Measurements from ENCODE around the gene ZNF324. TPM values are rescaled to one million over a fixed set of nuclear protein-coding genes. Genes with fewer than 3 reads are reported as not detected.
"Not testable (repeated sequence)": the region's sequence is repeated elsewhere in the genome, so short reads cannot be mapped to it uniquely, and the experiment has no call there.

Gene ZNF324
- total RNA-seq, 1 donor from 2014 or later, result 14.7 TPM

DNA sequence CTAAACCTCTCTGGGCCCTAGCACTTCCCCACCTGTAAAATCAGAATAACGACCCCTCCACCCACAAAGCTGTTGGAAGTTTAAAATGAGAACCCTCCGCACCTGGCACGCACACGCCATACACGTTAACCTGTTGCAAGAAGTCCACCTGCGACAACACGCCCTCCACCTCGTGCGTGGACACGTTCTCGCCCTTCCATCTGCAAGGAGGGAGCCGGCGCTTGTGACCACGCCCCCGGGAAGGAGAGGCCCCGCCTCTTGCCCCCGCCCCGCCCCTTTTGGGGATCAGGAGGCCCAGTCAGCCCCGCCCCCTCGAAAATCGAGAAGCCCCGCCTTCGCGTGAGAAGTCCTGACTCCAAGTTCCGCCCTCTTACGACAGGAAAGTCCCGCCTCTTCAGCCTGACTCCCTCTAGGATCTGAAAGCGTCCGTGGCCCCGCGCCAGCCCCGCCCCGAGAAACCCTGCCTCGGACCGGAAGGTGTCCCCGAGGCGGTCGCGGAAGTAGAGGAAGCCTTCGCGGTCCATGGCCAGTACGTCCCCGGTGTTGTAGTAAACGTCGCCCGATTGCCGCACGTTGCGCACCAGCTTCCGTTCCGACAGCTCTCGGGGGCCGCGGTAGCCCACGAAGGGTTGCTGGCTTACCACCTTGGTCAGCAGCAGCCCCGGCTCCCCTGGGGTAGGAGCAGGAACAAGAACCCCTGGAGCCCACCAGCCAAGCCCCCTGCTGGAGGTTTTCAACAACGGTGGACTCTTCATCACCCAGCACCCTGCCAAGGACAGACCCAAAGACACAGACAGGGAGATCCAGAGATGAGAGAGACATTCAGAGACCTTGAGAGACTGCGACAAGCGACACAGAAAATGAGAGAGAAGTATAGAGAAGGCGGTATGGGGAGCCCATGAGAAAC, 32.4 kb downstream of the ZNF324 start:
- Mint-ChIP-seq H3K36me3 (ENCODE audit: low read depth) (no peaks in the 10 kb centered on the region), H3K27me3 (no peaks in the 10 kb centered on the region), H3K4me1 (peaks cover 25% of the 10 kb centered on the region), H3K9me3 (peaks cover 10% of the 10 kb centered on the region), H3K4me3 (peak overlapping the region; percentile 96), H3K27ac (peak overlapping the region; percentile 99)
- intact Hi-C loops (cut with micrococcal nuclease), result loop anchor here (1.0 kb wide), 5 partner anchors 10 to 59 kb away; partner anchors contain the start of genes TRIM28, ZNF132 and ZNF446
- peak; percentile 99 for DNase-seq

DNA sequence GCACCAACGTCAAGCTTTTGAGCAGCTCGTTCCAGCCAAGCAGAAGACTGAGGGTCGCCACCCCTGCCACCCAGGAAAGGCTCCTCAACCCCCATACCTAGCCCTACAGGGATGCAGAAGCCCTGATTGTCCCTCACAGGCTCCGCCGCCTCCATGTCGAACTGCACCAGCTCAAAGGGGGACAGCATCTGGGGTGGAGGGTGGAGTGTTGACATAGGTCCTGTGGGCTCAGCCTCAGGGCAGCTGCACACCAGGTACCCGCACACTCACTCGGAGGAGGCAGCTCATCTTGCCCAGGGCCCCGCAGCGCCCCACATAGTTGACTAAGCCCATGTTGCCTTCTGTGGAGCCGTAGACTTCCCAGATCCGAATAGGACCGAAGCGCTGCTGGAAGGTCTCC, 33.4 kb downstream of the ZNF324 start:
- H3K9me3 Mint-ChIP-seq, result peaks cover 10% of the 10 kb centered on the region
- H3K36me3 Mint-ChIP-seq (ENCODE audit: low read depth), result no peaks in the 10 kb centered on the region
- DNase-seq, result no peak
- no peak overlapping the region for H3K27ac Mint-ChIP-seq
- peaks cover 25% of the 10 kb centered on the region for H3K4me1 Mint-ChIP-seq
- intact Hi-C loops (cut with micrococcal nuclease), result no loop called here
- peak overlapping the region; percentile 10 for H3K4me3 Mint-ChIP-seq
- H3K27me3 Mint-ChIP-seq, result no peaks in the 10 kb centered on the region

DNA sequence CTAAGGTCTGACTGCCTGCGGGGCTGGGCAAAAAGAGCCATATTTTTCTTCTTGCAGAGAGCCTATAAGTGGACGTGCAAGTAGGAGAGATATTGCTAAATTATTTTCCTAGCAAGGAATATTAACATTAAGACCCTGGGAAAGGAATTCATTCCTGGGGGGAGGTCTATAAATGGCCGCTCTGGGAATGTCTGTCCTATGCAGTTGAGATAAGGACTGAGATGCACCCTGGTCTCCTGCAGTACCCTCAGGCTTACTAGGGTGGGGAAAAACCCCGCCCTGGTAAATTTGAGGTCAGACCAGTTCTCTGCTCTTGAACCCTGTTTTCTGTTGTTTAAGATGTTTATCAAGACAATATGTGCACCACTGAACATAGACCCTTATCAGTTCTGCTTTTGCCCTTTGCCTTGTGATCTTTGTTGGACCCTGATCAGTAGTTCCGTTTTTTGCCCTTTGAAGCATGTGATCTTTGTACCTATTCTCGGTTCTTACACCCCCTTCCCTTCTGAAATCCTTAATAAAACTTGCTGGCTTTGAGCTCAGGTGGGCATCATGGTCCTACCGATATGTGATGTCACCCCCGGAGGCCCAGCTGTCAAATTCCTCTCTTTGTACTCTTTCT, 40.8 kb downstream of the ZNF324 start:
- H3K9me3 Mint-ChIP-seq; H3K27ac Mint-ChIP-seq; H3K36me3 Mint-ChIP-seq (ENCODE audit: low read depth); H3K27me3 Mint-ChIP-seq; intact Hi-C loops (cut with micrococcal nuclease); H3K4me1 Mint-ChIP-seq; DNase-seq; H3K4me3 Mint-ChIP-seq: not testable (repeated sequence)

DNA sequence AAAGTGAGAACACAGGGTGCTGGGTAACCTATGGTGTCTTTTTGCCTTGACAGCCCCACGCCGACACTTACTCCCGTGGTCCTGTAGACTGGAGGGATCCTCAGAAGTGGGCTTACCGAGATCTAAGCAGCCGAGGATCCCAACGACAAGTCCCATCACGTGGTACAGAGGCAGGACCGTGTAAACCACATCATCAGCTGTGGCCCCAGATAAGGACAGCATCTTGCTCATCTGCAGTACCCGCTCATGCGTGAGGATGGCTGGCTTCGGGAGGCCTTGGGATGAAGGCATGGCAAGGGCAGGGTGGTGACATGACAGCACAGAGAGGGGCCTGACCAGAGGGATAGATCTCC, 42.8 kb downstream of the ZNF324 start:
- H3K27ac Mint-ChIP-seq, result no peak overlapping the region
- DNase-seq, result no peak
- H3K36me3 Mint-ChIP-seq (ENCODE audit: low read depth), result peaks cover 8% of the 10 kb centered on the region
- H3K4me1 Mint-ChIP-seq, result peaks cover 10% of the 10 kb centered on the region
- H3K27me3 Mint-ChIP-seq, result no peaks in the 10 kb centered on the region
- intact Hi-C loops (cut with micrococcal nuclease), result no loop called here
- no peaks in the 10 kb centered on the region for H3K9me3 Mint-ChIP-seq
- H3K4me3 Mint-ChIP-seq, result no peak overlapping the region

DNA sequence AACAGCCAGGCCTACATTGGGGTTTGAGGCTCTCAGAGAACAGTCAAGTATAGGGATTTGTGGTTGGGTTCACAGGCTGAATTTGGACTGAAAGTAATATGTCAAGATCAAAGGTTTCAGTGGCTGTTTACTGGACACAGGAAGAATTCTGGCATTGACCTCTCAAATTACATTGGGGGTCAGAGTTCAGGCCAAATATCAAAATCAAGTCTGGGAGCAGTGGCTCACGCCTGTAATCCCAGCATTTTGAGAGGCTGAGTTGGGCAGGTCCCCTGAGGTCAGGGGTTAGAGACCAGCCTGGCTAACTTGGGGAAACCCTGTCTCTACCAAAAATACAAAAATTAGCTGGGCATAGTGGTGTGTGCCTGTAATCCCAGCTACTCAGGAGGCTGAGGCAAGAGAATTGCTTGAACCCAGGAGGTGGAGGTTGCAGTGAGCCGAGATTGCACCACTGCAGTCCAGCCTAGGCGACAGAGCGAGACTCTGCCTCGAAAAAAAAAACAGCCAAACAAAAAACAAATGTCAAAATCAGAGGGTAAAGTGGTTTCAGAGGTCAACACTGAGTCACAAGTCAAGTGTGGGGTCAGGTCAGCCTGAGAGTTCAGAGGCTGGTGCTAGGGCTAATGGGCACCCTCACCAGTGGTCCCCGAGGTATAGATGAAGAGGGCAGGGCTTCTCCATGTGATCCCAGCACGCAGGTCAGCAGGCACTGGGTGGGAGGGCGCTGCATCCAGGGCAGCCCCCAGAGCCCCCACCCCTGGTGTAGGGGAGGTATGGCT, 43.4 kb downstream of the ZNF324 start:
- H3K4me1 Mint-ChIP-seq, result peaks cover 12% of the 10 kb centered on the region
- intact Hi-C loops (cut with micrococcal nuclease), result no loop called here
- H3K9me3 Mint-ChIP-seq, result no peaks in the 10 kb centered on the region
- H3K27ac Mint-ChIP-seq, result no peak overlapping the region
- H3K4me3 Mint-ChIP-seq, result no peak overlapping the region
- DNase-seq, result no peak
- no peaks in the 10 kb centered on the region for H3K27me3 Mint-ChIP-seq
- peaks cover 11% of the 10 kb centered on the region for H3K36me3 Mint-ChIP-seq (ENCODE audit: low read depth)

DNA sequence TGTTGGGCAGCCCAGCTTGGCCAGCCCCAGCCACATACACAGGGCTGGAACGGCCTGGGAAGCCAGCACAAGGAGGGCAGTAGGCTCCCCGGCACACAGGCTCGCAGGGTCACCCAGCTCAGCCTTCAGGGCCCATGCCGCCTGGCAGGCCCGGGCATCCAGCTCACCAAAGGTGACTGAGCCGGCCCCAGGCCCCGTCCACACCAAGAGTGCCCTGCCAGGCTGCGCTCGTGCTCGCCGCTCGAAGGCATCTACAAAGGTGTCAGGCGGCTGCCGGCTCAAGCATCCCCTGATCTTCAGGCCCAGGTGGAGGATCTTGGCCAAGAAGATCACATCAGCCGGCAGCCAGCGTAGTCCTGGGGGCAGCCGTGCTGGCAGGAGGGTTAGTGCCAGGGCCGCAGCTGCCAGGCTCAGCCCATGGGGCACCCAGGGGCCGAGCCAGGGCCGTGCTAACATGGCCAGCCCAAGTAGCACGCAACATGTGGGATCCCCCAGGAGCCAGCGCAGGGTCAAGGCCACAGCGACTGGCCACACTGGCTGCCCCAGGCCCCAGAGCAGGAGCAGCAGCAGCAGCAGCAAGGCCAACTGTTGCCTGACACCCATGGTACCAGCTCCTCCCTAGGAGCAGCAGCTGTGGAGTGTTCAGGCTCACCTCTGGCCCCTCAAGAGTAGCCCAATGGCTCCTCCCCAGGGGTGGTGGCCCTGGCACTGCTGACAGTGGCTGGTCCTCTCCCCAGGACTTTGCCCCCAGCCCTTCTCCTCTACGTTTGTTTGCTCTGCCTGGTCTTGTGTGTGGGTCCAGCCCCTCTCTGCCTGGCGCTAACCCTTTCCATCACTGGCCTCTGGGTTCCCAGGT, 44.7 kb downstream of the ZNF324 start, which contains the start of gene SLC27A5:
TSS of gene SLC27A5 (minus strand) at position 640 of the 856 bp plus-strand sequence. CDS start at position 603, 37 bp downstream.
- Mint-ChIP-seq H3K9me3 (no peaks in the 10 kb centered on the region), H3K4me3 (no peak within 1 kb of the TSS), H3K27ac (peak within 1 kb of the TSS; percentile 45), H3K27me3 (no peaks in the 10 kb centered on the region), H3K4me1 (peaks cover 21% of the 10 kb centered on the region), H3K36me3 (ENCODE audit: low read depth) (peaks cover 21% of the 10 kb centered on the region)
- intact Hi-C loops (cut with micrococcal nuclease), result no loop called here
- DNase-seq, result no peak

DNA sequence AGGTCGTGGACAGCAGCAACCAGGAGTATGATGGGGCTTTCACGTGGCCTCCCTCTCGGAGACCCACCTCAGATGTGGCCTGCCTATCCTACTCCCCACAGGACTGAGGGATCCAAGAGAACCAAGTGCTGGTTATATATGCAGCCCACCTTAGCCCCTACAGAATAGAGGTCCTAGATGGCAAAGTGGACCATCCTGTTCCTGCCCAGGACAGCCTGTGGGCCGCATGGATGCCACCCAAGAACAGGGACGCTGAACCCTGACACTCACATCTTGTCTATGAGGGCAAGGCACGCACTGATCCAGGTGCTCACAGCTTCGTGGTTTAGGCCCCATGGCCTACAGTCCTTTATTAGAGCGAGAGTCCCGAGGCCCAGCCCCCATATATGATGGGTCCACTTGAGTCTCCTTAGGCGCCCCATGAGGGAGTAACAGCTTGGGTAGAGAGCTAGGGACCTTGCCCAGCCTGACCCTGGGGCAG, 46.4 kb downstream of the ZNF324 start:
- H3K4me3 Mint-ChIP-seq, result peak overlapping the region; percentile 91
- no peaks in the 10 kb centered on the region for H3K9me3 Mint-ChIP-seq
- H3K27ac Mint-ChIP-seq, result peak overlapping the region; percentile 93
- H3K36me3 Mint-ChIP-seq (ENCODE audit: low read depth), result peaks cover 21% of the 10 kb centered on the region
- H3K4me1 Mint-ChIP-seq, result peaks cover 27% of the 10 kb centered on the region
- peak; percentile 68 for DNase-seq
- H3K27me3 Mint-ChIP-seq, result no peaks in the 10 kb centered on the region
- intact Hi-C loops (cut with micrococcal nuclease), result no loop called here

DNA sequence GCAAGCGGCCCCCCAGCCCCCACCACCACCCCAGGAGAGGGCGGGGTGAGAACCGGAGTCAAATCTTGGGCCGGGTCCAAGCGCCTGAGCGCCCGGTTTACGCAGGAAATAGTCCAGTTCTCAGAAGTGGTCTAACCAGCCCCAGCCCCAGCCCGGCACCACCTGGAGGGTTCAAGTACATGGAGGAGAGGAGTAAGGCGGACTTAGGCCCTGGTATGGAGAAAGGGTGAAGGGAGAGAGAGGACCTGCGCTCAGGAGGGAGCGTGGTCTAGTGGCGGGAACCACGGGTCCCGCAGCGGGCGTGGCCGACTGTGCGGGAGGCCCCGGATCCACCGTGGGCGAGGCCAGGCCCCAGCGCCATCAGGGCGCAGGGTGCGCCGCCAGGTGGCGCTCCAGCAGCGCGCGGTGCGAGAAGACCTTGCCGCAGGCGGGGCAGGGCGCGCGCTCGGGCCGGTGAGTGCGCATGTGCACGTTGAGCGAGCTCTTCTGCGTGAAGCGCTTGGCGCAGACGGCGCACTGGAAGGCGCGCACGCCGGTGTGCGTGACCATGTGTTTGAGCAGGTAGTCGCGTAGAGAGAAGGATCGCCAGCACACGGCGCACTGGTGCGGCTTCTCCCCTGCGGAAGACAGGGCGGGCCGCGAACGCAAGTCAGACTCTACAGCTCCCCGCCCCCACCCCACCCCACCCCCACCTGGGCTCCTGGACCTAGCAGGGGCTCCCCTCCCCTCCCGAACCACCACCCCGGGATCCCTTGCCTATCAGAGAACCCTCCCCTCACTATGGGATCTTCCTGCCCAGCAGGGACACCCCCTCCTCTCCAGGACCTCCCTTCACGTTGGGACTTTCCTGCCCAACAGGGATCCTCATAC, 47.0 kb downstream of the ZNF324 start:
- H3K27me3 Mint-ChIP-seq, result no peaks in the 10 kb centered on the region
- peak overlapping the region; percentile 91 for H3K4me3 Mint-ChIP-seq
- no peaks in the 10 kb centered on the region for H3K9me3 Mint-ChIP-seq
- H3K36me3 Mint-ChIP-seq (ENCODE audit: low read depth), result peaks cover 23% of the 10 kb centered on the region
- peak; percentile 99 for DNase-seq
- intact Hi-C loops (cut with micrococcal nuclease), result loop anchor here (1.0 kb wide), 5 partner anchors 15 to 67 kb away; partner anchors contain the start of genes CHMP2A and ZNF446
- H3K27ac Mint-ChIP-seq, result peak overlapping the region; percentile 93
- H3K4me1 Mint-ChIP-seq, result peaks cover 32% of the 10 kb centered on the region

DNA sequence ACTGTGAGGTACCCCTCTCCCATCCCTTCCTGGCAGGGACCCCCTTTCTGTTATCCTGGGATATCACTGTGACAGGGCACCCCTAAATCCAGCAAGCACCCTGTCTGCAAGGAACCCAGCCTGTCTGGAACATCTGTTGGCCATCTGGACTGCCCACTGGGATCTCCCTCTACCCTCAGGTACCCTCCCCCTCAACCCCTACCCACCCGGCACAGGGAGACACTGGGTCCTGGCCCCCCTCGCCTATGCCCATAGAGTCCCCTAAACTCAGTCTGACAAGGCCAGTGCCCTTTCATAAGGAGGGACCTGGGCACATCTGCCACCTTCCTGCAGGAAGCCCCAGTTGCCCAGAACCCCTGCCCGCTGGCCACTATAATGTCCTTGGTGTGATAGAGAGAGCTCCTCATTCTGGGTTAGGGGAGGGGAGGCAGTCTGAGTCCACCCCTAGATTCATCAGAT, 47.7 kb downstream of the ZNF324 start:
- intact Hi-C loops (cut with micrococcal nuclease), result loop anchor here (1.0 to 5.0 kb wide), 6 partner anchors 15 to 597 kb away; partner anchors contain the start of genes CHMP2A, ZNF417 and ZNF446
- Mint-ChIP-seq H3K27ac (peak overlapping the region; percentile 93), H3K4me1 (peaks cover 34% of the 10 kb centered on the region), H3K36me3 (ENCODE audit: low read depth) (peaks cover 29% of the 10 kb centered on the region), H3K4me3 (peak overlapping the region; percentile 91), H3K9me3 (no peaks in the 10 kb centered on the region), H3K27me3 (no peaks in the 10 kb centered on the region)
- DNase-seq, result peak; percentile 68

DNA sequence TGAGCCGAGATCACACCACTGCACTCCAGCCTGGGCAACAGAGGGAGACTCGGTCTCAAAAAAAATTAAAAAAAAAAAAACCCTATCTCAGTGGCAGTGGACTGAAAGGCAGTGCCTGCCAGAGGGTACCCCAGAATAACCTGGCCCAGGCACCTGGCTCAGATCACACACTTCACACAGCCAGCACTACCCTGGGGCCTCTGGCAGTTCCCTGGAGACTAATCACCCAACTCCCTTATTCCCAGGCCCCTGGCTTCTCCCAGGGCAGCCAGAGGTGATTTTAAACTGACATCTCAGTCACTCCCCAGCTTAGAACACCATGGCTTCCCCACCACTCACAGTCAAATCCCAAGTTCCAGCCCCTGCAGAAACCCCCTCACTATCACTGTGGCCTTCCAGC, 48.4 kb downstream of the ZNF324 start:
- intact Hi-C loops (cut with micrococcal nuclease), result loop anchor here (5.0 kb wide), 1 partner anchor 598 kb away; the partner anchor contains the start of gene ZNF417
- no peaks in the 10 kb centered on the region for H3K9me3 Mint-ChIP-seq
- peaks cover 30% of the 10 kb centered on the region for H3K36me3 Mint-ChIP-seq (ENCODE audit: low read depth)
- peak overlapping the region; percentile 91 for H3K4me3 Mint-ChIP-seq
- no peak for DNase-seq
- H3K27me3 Mint-ChIP-seq, result no peaks in the 10 kb centered on the region
- H3K4me1 Mint-ChIP-seq, result peaks cover 41% of the 10 kb centered on the region
- H3K27ac Mint-ChIP-seq, result peak overlapping the region; percentile 93

DNA sequence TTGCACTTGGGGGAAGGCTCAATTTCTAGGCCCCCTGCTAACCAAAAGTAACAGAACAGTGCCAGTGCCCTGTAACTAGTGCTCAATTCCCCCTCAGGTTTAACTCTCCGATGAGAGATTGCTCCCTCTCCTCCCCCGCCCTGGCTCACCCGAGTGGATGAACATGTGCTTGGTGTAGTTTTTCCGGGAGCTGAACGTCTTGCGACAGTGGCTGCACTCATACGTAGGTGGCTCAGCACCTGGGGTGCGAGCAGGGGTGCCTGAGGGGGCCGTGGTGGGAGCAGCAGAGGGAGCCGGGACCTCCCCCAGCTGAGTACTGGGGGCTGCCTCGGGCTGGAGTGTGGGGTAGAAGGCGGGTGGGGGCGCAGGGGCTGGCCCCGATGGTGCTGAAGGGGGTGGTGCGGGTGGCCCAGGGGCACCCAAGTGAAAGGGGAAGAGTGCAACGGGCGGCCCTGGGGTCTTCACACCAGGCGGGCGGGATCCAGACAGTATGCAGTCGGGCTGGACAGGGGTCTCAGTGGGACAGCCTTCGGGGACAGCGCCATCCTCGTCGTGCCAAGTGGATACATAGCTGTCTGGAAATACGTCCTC, 49.5 kb downstream of the ZNF324 start:
- Mint-ChIP-seq H3K27me3 (no peaks in the 10 kb centered on the region), H3K27ac (peak overlapping the region; percentile 65), H3K36me3 (ENCODE audit: low read depth) (peaks cover 30% of the 10 kb centered on the region), H3K4me1 (peaks cover 45% of the 10 kb centered on the region), H3K4me3 (peak overlapping the region; percentile 91), H3K9me3 (no peaks in the 10 kb centered on the region)
- DNase-seq, result no peak
- intact Hi-C loops (cut with micrococcal nuclease), result loop anchor here (5.0 kb wide), 1 partner anchor 599 kb away; the partner anchor contains the start of gene ZNF417
